GM04503 (cell line): Measurements from ENCODE around the gene SKIL.
A peak's percentile ranks its signal among the peaks of the same experiment; 100 is the strongest.

Source experiments
- DNase-seq: peaks from one replicate; pipeline ENCODE4 v3.0.0-alpha.2; 2012; ENCODE audit warnings: low read depth

Gene SKIL

DNA sequence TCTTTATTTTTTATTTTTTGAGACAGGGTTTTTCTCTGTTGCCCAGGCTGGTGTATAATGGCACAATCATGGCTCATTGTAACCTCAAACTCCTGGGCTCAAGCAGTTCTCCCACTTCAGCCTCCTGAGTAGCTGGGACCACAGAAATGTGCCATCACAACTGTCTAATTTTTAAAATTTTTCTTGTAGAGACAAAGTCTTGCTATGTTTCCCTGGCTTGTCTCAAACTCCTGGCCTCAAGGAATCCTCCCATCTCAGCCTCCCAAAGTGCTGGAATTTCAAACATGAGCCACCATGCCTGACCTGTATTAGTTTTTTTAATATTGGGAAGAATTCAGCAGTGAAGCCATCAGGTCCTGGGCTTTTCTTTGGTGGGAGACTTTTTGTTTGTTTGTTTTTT lies 47.6 kb downstream of the SKIL start:
- no peak for DNase-seq

DNA sequence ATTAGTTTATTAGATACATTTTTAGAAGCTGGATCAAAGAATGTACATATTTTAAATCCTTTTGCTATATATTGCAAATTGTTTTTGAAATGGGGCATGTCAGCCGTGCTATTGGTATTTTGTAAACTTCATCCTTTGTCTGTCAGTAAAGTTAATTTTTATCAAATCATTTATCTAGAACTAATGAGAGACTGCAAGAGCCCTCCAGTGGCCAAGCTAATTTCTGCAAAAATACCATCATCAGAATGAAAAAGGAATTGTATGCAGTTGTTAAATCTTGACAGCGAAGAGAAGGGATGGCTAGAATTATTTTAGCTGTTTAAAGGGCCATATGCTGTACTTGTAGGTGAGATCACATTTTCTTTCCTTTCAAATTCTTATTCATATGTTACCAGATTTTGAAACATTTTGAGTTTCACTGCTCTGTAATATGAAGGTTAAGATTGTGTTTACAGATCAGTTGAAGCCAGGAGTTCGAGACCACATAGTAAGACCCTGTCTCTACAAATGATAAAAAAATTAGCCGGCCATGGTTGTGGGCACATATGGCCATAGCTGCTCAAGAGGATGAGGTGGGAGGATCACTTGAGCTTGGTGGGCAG lies 53.0 kb downstream of the SKIL start:
- no peak for DNase-seq

DNA sequence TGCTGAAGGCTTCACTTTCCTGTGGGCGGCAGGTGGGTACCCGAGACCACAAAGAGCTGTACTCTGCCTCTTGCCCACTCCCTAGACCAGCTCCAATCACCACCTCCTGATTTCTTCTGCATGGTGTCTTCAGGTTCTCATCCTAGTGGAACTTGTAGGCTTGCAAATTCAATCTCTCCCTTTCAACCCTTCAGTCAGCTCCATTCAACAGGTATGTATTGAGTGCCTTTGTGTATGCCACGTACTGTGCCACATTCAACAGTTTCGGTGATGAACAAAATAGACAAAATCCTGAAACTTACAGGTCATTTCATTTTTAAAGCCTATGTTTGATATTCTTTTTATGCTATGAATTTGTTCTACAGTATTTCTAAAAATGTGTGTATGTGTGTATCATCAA lies 55.8 kb downstream of the SKIL start:
- DNase-seq, result no peak

DNA sequence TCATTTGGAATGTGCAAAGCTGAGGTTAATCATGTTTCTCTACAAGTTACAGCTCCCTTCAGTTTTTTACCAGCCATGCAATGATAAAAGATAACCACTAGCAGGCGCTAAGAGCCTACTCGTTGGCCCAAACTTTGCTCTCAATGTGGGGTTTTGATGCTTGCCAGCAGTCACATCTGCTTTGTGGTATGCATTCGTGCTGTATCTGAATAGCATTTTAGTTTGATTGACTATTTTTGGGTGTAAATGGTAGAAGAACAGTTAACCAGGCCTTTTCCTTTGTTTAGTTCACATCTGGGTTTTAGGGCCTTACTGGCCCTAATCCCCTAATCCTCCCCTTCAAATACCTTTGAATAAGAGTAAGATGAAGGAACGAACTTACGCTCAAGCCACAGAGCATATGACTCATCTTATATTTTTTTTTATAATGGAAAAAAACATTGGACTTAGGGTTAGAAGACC lies 56.7 kb downstream of the SKIL start:
- peak; percentile 96 for DNase-seq

DNA sequence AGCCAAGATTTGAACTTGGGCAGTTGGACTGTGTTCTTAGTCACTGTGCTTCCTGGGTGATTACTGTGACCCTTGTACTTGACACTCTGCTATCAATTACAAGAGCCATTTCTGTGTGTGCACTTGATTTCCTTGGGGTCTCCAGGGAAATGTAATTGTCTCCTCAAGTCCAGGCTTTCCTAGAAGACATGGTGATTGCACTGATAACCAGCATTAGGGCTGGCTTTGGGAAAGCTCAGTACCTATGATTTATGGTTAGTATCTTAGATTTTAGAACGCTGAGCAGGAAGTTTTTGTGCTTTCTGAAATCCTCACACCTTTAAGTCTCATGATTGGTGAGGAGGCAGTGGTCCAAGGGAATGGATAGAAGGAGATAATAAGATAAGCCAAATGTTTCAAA lies 59.6 kb downstream of the SKIL start:
- no peak for DNase-seq

DNA sequence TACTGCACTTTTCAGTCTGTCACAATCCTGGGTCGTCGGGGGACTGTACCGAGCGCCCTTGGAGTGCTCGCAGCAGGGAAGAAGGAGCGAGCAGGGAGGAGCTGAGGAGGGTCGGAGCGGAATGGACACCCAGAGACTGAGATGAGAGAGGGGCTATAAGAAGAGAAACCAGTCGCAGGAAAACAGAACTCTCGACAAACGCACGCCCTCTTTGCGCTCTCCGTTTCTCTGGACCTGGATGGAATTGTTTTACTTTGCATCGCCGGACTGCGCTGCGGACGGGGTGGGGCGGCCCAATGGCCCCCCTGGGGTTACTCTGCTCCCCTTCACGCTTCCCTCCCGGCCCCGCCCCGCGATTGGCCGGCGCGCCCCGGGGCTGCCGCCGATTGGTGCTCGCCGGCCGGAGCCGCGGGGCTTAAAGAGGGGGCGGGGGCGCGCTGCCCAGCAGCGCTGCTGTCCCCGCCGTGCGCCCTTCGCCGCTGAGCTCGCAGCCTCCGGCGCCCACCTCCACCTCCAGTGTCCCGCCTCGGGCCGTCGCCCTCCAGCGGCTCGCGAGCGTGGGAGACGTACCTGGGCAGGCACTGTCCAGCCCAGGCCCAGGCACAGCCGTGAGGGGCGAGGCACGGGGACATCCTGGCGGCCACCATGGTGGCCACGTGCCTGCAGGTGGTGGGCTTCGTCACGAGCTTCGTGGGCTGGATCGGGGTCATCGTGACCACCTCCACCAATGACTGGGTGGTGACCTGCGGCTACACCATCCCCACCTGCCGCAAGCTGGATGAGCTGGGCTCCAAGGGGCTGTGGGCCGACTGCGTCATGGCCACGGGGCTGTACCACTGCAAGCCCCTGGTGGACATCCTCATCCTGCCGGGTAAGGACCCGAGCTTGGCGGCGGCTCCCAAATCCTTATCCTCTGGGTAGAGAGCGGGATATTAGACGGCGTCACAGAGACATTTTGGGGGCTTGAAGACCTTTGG lies 61.2 kb downstream of the SKIL start, which contains the start of gene CLDN11:
Gene CLDN11 (plus strand): TSS at position 447 of the 977 bp plus-strand sequence. CDS start 199 bp downstream, at position 646.
- DNase-seq, result no peak

DNA sequence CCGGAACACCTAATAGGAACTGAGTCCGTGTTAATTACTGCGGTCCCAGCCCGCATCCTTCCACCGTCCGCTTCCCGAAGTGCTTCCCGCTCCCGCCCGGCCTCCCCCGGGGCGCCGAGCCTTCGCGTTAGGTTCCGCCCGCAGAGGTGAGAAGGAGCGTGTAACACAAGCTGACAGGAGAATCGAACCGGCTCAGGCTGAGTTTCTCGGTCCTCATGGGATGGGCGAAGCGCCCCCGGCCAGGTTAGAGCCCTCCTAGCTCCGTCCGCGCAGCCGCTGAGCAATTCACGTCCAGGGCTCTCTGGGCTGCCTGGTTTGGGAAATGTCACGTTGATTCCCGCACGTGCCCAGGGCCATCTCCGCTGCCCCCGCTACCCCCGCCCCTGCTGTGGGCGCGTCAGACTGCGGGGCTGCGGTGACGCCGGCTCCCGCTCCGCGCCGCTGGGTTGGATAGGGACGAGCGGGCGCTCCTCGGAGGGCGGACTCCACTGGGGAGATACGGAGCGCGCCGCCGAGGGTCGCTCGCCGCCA lies 62.1 kb downstream of the SKIL start:
- no peak for DNase-seq

DNA sequence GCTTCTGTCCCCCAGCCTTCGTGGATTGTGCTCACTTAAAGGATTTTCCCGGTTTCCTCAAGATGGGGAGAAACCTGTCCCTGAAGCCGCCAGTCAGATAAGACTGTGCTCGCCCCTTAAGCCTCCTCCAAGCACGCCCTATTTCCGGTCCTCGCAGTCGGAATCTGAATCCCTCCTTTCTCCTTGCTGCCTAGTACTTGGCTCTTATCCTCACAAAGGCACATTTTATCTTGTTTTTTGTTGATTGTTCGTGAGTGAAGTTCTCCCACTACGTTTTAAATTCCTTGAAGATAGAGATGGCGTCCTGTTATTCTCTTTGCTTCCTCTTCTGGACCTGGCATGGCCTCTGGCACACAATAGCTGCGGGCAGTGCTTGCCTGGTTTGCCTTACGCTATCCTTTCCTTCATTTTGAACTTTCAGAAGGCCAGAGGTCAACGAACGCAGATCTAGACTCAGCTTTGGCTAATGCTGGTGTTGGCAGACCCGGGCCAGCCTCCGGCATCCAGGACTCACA lies 62.8 kb downstream of the SKIL start:
- no peak for DNase-seq

DNA sequence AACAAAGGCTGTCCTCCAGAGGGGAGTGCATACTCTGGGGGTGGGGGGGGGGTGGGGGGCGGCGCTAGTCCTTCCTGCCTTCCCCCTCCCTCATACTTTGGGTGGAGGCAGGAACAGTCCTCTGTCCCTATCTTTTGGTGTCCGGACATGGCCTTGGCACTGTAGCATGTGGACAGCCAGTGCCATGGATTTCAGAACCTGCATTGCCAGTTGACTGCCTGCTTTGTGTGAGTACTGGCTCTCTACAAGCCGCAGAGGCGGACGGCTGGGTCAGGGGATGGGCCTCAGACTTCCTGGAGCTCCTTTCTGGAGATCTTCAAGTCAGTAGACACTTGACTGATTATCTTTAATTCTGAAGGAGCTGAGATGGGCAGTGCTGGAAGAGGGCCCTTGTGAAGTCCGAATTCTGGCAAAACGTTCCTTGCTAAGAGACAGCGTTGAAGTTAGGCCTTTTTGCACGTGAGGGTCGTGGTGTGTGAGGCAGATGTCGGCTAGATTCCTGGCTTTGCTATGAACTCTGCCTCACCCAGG lies 63.7 kb downstream of the SKIL start:
- DNase-seq, result no peak

DNA sequence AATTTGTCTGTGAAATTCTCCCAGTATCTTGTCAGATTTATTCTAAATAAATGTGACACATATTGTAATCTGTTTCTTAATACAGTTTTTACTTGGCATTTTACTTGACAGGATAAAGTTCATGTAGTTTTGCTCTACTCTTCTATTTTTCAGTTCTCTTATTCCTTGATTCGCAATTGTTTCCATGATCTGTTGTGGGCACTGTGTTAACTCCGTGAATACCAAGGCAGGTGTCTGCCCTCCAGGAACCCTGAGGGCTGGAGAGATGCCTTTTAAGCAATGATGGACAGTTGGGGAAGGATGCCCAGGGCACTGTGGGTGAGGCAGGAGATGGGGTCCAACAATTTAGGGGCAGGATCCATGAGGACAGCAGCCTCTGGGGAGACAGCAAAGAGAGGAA lies 64.2 kb downstream of the SKIL start:
- DNase-seq, result no peak

DNA sequence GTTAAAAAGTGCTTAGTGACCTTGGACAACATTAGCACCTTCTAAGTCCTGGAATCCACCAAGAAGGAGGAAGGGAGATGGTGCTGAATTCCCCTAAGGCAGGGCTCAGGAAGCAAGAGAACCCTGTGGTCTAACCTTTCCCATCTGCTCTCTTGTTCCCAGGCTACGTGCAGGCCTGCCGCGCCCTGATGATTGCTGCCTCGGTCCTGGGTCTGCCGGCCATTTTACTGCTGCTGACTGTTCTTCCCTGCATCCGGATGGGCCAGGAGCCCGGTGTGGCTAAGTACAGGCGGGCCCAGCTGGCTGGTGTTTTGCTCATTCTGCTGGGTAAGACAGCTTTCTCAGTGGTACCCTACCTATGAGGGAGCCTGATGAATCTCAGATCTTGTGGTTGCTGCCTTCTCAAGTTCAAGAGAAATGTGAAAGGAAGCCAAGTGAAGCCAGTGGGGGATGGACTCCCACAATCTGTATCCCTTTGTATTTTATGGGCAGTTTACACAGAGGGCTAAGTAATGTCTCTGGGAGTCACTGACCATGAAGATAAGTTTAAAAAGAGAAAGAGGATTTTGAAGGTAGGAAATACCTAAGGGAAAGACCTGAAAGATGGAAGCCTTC lies 65.6 kb downstream of the SKIL start:
- DNase-seq, result no peak

DNA sequence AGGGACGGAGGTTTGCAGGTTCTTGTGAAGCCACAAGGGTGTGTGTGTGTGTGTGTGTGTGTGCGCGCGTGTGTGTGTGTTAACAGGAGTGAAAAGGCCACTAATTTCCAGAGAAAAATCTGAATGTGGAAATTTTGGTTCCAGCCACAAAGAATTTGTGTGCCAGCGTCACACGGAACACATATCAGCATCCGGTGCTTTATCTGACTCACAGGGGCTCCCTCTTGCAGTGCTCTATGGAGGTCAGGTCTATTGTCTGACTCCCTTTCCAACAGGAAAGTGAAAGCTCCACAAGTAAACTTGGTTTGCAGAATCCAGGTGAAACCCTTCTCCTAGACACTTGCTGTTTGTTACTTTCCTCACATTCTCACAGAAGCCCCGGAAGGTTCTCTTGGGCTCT lies 67.4 kb downstream of the SKIL start:
- no peak for DNase-seq

DNA sequence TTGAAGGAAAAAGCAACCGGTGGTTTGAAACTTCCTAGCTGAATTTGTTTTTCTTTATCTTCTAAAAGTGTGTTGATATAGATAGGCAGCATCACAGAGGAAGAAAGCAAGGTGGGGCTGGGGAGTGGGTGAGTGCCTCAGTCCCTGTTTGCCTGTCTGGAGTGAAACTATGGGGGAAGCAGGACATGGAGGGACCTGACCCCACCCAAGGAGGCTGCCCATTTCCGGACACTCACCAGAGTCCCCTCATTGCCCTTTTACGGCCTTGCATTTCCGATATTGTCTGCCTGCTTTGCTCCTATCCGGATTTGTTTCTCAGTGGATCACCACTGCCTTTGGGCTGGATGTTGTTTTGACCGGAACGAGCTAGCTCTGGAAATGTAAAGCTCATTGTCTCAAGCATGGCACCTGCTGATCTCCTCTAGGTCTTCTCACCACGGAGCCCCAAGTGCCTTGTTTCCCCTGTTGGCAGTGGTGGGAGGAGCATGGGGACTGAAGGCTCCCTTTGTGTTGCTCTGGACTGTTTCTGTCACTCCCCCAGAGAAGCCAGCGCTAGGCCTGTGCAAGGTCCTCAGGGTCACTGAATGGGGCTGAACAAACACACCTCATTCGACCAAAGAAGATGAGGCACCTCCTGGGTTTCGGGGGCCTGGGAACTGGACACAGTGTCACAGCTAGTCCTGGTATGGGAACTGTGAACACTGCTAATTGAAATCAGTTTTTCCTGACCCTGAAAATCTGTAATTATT lies 68.2 kb downstream of the SKIL start:
- DNase-seq, result no peak

DNA sequence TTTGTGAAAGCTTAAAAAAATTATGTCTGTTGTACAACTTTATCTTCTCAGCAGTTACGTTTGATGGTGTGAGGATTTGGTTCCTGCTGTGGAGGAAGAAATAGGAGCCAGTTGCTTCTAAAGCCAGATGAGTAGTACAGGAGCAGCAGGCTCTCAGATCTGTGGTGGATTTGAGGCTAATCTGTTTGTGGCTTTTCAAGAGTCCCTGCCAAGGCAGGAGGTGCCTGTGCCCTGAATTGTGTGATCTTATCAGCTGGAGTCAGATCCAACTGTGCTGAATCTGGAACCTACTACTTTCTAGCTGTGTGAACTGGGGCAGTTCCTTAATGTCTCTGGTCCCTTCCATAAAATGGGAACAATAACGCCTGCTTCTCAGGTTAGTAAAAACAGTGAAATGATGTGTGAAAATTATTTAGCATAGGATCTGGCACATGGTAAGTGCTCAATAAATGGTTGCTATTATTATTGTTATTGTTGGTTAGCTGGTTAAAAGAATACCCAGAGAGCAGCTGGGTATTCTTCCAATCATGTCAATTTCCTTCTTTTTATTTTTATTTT lies 68.8 kb downstream of the SKIL start:
- no peak for DNase-seq

DNA sequence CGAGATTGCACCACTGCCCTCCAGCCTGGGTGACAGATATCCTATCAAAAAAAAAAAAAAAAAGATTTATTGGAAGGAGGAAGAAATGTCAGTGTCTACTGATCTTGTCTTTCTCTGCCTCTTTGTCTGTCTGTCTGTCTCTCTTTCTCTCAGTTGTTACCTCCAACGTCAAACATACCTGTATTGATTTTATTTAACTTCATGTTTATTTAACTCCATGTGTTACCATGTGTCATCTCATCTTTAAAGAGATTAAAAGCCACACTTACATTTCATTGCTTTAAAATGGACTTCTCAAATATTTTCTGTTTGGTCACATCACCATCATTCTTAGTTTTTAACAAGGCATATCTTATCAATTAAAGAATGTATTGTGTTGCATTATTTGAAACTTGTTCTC lies 70.6 kb downstream of the SKIL start:
- DNase-seq, result no peak

DNA sequence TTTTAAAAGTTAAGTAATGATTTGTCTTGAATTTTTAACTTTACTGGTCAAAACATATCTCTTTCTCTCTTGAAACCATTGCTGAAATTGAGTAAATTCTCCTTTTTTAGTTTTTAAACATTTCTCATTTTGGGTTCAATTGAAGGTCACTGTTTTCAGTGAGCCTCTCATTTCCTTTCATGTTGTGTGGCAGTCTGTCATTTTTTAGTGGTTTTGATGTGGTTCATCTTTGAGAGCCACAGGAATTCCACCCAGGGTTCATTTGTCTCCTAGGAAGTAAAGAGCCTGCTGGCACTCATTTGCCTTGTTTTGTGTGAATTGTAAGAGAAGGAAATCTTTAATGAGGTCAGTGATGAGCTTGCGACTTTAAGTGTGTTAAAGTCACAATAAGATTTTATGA lies 71.5 kb downstream of the SKIL start:
- DNase-seq, result peak; percentile 49

DNA sequence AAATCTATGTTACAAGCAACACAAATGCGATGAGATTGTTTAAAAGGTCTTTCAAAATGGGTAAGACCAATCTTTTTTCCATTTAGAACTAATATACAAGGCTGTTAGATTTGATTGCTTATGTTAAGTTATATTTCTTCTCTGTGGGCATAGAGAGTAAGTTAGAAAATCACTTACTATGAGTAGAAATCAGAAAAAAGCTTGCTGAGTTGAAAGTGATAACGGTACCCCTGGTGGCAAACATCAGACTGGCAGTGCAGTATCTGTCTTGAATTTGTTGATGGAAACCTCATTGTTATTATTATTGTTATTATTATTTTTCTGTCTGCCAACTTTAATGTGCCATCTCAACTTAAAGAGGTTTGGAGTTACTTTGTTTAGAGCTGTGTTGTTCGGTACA lies 73.5 kb downstream of the SKIL start:
- DNase-seq, result no peak

DNA sequence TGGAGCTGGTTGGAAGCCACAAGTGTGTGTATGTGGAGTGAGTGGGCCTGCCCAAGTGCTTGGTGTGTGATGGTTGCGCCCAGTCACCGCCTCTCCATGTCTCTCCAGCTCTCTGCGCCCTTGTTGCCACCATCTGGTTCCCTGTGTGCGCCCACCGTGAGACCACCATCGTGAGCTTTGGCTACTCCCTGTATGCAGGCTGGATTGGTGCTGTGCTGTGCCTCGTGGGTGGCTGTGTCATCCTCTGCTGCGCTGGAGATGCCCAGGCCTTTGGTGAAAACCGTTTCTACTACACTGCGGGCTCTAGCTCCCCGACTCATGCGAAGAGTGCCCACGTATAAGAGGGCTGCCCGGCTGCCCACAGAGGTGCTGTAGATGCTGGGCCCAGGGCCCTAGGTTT lies 74.9 kb downstream of the SKIL start:
- no peak for DNase-seq

DNA sequence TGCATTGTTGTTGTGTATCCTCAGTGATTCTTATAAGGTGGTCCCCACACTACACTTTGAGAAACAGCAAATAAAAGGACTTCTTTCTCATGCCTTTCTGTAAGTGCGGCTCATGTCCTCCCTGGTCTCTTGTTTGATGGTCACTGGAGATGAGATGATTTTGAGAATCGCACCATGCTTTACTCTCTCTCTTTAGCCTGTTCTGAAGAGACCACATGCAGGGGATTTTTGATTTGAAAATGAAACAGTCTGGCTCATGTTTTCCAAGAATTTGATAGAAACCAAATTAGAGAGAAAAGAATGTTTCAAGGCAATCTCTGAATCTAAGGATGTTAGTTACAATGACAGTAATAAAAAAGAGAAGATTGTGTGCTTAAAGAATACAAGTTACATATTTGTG lies 79.2 kb downstream of the SKIL start:
- no peak for DNase-seq

DNA sequence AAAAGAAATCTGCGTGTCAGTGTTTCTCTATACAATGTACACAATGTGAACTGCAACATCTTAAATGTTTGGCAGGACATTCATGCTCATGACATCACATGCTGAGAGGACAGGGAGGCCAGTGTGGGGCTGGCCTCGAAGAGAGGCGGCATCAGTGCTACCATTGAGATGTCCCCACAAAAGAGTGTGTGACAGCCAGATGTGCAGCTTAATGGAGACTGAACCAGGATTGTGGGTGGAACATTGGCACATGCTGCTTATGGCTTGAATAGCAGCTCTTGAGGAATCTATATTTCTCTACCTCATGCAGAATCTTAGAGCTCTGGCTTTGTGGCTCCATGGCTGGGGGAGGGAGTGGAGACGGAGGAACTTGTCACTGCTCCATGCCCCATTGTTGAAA lies 79.7 kb downstream of the SKIL start:
- DNase-seq, result no peak
